Measurements from ENCODE around the gene LHX1.

The LHX1 gene

GRCh38 chr17:36975922-36976515 is 38.7 kb downstream of the LHX1 start:
- DNase-seq: no peak

- no peak for DNase-seq
Measured at GRCh38 chr17:36977066-36977465, 39.8 kb downstream of the LHX1 start.

- no peak for DNase-seq
Measured at GRCh38 chr17:36977568-36977967, 40.3 kb downstream of the LHX1 start.

GRCh38 chr17:36978810-36979564 is 41.7 kb downstream of the LHX1 start:
- DNase-seq: no peak

- no peak for DNase-seq
Measured at GRCh38 chr17:36979565-36979941, 42.3 kb downstream of the LHX1 start.

GRCh38 chr17:36980280-36980761 is 43.0 kb downstream of the LHX1 start:
- no peak for DNase-seq

- DNase-seq: no peak
Measured at GRCh38 chr17:36983618-36984017, 46.3 kb downstream of the LHX1 start.

GRCh38 chr17:36989173-36989572 is 51.9 kb downstream of the LHX1 start:
- no peak for DNase-seq

- DNase-seq: no peak
Measured at GRCh38 chr17:36992701-36993100, 55.4 kb downstream of the LHX1 start.

- no peak for DNase-seq
Measured at GRCh38 chr17:36993227-36993626, 56.0 kb downstream of the LHX1 start.
